GM20431 (cell line): Measurements from ENCODE around the gene PCCA.
"Not testable (repeated sequence)": the region's sequence is repeated elsewhere in the genome, so short reads cannot be mapped to it uniquely, and the experiment has no call there.

ENCODE experiments used
- in situ Hi-C: fragments of 300-500 bp; cut with MseI, MboI; formaldehyde crosslinking; loops from one replicate; pipeline ENCODE4 v1.15.0; 2020; ENCODE audit warnings: low sequenced_read_pairs; ENCODE audit not compliant: unreplicated experiment

The PCCA gene, protein sequence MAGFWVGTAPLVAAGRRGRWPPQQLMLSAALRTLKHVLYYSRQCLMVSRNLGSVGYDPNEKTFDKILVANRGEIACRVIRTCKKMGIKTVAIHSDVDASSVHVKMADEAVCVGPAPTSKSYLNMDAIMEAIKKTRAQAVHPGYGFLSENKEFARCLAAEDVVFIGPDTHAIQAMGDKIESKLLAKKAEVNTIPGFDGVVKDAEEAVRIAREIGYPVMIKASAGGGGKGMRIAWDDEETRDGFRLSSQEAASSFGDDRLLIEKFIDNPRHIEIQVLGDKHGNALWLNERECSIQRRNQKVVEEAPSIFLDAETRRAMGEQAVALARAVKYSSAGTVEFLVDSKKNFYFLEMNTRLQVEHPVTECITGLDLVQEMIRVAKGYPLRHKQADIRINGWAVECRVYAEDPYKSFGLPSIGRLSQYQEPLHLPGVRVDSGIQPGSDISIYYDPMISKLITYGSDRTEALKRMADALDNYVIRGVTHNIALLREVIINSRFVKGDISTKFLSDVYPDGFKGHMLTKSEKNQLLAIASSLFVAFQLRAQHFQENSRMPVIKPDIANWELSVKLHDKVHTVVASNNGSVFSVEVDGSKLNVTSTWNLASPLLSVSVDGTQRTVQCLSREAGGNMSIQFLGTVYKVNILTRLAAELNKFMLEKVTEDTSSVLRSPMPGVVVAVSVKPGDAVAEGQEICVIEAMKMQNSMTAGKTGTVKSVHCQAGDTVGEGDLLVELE

DNA sequence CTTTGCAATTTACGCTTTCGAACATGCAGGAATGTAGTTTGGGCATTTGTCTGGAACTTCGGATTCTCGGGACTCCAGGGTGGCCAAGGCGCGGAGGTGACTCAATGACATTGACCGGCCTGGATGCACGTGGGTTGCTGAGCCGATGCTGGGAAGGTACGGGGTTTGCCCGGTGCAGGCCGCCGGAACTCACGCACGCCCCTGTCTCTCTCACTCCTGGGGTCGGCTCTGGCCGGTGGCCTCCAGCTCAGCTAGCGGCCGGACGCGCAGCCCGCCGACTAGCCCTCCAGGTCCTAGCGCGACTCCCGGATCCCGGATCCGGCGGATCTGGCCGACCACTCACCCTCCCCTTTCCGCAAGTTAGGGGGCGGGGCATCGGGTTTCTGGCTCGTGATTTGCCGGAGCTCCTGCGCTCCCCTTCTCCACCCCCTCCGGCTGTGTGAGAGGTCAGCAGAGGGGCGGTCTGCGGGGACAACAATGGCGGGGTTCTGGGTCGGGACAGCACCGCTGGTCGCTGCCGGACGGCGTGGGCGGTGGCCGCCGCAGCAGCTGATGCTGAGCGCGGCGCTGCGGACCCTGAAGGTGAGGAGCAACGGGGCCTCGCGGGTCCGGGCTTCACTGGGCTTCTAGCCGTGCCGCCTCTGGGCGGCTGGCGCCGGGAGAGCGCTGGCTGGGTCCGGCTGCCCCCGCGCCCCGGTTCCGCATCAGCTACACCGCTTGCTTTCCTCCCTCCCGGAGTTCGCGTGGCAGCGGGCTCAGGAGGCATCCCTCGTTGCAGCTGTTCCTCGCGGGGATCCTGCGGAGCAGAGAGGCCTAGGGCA lies at the start of gene PCCA:
TSS of gene PCCA (plus strand) at position 450 of the 821 bp plus-strand sequence. CDS start at position 478, 28 bp downstream.
- in situ Hi-C loops, result no loop called here

DNA sequence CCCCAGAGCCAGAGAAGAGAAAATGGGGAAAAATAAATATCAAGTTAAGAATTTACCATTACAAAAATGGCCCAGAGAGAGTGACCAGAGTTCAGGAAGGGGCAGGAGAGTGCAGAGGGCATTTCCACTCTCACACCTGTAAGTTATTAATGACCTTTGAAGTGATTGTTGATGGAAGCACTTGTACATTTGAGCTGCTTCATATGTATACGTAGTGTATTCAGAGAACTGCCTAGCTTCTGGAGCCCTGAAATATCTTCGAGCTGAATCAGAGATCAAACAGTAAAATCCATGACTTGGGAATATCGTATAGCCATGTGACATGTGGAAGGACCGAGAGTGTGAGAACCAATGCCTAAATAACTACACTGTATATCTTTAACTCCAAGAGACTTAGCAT lies 49.2 kb upstream of the PCCA start:
- in situ Hi-C loops, result no loop called here

GRCh38 chr13:100040196-100040595 lies 48.7 kb upstream of the PCCA start:
- in situ Hi-C loops, result no loop called here

GRCh38 chr13:100044936-100045335 lies 44.0 kb upstream of the PCCA start:
- in situ Hi-C loops, result no loop called here

DNA sequence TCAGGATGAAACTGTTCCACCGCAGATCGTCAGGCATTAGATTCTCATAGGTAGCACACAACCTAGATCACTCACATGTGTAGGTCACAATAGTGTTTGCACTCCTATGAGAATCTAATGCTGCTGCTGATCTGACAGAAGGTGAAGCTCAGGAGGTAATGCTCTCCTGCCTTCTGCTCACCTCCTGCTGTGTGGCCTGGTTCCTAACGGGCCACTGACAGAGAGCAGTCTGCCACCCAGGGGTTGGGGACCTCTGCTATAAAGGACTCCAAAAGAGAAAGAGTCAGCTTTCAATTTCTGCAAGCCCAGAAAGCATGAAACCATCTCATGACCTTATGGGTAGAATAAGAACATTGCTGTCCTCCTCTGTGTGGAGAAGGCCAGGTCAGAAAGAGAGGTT lies 43.5 kb upstream of the PCCA start:
- in situ Hi-C loops, result no loop called here

DNA sequence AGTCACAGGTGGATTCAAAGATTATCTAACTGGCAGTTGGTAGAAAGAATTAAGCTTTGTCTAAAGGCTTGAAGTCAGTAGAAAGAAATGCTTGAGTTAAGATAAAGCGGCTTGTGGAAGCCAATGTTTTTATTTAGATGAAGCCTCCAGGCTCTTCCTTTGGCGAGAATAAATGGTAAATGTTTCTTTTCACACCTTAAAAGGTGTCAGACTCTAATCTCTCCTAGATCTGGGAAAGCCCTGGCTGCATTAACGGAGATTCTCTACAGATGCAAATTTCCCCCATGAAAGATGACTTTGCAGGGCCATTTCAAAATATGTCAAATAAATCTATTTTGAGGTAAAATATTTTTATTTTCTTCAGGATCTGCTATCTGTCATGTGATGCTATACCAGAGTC lies 37.8 kb upstream of the PCCA start:
- in situ Hi-C loops, result no loop called here

DNA sequence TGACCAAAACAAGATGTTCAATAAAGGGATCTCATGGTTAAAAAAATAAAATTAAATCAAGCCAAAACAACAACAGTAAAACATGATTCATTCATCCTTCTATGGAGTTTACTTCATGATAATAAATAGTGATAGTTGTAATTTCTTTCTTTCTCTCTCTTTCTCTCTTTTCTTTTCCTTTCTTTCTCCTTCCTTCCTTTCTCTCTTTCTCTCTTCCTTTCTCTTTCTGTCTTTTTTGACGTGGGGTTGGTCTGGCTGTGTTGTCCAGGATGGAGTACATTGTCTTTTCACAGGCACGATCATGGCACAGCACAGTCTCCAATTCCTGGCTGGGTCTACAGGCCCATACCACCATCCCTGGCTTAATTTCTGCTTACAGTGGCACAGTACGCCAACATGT lies 29.1 kb upstream of the PCCA start:
- in situ Hi-C loops, result no loop called here

- in situ Hi-C loops, result no loop called here
Measured at GRCh38 chr13:100063333-100063732, 25.6 kb upstream of the PCCA start.

DNA sequence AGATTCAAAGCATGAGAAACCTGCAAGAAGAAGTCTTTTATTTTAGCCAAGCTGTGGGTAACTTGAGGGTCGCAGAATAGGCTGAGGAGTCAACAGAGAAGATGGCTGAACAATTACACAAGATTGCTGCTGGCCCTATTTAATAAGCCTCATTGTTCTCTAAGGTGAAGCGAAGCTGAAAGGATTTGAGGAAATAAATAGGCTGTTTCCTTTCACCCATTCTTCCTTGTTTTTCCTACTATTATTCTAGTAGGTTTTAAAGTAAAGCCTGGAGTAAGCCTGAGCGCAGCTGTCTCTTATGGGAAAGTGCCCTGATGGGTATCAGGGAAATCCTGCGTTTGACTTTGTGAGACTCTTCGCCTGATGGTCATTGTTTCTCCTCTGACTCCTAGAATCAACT lies 25.0 kb upstream of the PCCA start:
- in situ Hi-C loops, result no loop called here

GRCh38 chr13:100068133-100068931 lies 20.6 kb upstream of the PCCA start:
- in situ Hi-C loops, result no loop called here

DNA sequence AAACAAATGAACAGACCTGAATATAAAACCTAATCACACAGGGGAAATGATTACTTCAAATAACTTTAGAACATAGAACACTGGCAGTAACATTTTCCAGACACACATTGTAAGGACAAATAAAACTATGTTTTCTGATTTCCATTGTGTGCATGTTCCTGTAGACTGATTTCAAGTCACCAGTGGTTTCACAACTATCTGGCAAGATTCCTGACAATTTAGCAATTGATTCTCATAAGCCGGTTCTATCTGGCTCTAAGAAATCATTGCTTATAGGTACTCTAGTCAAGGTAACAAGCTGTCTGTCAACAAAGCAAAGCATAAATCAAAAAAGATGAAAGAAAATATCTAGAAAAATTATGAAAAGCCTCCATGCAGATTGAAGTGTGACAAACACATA lies 19.6 kb upstream of the PCCA start:
- in situ Hi-C loops, result no loop called here

- in situ Hi-C loops, result no loop called here
Measured at GRCh38 chr13:100075700-100076587, 12.9 kb upstream of the PCCA start.

DNA sequence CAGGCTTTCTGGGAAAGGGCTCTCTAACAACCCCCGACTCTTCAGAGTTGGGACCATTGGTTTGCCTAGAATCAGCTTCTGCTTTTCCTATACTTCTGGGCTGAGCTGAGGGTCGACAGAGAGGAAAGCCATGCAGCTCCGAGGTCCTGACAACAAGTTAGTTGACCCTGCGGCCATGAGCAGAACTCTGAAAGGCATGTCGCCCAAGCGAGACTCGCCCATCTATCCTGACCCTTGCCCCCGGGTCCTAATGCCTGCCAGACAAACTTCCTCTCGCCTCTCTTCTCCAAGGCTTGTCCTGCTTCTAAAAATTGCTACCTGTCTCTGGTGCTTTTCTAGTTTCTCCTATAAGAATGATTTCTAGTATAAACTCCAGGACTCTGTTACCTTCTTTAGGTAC lies 9.9 kb upstream of the PCCA start:
- in situ Hi-C loops, result not testable (repeated sequence)

- in situ Hi-C loops, result not testable (repeated sequence)
Measured at GRCh38 chr13:100083401-100083800, 5.5 kb upstream of the PCCA start.

- in situ Hi-C loops, result no loop called here
Measured at GRCh38 chr13:100088273-100088643, 635 bp upstream of the PCCA start.

DNA sequence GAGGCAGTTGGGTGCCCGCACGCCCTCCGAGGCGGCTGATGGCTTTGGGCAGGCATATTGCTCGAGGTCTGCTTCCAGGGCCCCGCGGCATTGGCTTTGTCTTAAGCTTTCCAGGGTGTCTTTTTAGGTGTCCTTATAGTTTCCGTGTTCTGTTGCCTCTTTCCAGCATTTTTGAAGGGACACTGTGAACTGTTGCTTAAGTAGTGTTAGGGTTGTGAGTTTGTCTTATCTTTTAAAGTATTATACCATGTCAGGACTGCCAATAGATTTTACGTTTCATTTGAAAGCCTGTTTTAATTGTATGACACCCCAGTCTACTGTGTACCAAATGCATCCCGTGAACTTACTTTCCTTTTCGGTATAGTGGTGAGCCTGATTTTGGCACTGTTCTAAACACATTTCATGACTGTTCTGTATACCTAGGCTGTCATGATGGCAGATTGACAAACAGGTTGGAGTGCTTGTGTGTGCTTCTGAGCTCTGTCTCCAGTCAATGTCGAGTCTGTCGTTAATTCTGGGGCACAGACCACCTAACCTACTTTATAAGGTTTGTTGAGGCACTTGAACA lies 656 bp downstream of the PCCA start:
- in situ Hi-C loops, result no loop called here

DNA sequence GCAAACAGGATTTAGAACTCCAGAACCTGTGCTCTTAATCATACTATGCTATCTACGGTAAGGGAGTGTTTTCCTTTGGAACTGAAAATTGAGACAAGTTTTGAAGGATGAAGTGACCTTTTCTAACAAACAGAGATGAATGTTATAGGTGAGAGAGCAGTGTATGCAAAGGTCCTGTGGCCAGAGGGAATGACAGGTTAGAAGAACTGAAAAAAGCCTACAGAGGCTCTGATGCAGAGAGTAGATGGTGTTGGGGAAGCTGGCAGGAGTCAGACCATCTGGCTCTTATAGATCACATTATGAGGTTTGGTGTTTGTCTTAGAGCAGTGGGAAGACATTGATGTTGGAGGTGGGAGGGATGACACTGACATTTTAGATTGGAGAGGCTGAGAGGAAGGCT lies 2.0 kb downstream of the PCCA start:
- in situ Hi-C loops, result no loop called here

DNA sequence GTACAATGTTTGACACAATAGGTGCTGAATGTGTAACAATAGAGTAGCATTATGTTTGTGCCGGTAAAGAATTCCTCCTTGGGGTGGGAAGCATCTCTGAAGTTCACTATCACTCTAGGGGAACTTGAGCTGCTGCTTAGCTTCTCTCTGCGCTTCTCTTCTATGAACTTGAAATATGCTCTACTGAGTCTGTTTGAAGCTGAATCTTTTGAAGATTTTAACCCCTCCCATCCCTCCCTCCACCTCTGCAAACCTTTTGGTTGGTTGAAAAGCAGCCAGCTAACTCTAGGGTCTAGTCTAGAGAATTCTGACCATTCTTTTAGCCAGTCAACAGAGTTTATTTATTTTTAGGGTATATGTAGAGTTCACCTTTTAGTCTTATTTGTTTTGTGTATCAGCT lies 2.5 kb downstream of the PCCA start:
- in situ Hi-C loops, result no loop called here

DNA sequence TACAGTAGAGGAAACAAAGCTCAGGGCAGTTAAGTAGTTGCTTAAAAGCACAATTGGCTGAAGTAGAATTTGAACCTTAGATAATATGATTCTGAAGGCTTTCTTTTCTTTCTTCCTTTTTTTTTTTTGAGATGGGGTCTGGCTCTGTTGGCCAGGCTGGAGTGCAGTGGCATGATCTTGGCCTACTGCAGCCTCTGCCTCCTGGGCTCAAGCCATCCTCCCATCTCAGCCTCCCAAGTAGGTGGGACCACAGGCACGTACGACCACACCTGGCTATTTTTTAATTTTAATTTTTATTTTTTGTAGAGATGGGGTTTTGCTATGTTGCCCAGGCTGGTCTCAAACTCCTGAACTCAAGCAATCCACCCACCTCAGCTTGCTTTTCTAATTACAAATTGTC lies 3.4 kb downstream of the PCCA start:
- in situ Hi-C loops, result not testable (repeated sequence)
